ENCODE data around the gene COX4I1.
"Not testable (repeated sequence)": the region's sequence is repeated elsewhere in the genome, so short reads cannot be mapped to it uniquely, and the experiment has no call there.

The COX4I1 gene

DNA sequence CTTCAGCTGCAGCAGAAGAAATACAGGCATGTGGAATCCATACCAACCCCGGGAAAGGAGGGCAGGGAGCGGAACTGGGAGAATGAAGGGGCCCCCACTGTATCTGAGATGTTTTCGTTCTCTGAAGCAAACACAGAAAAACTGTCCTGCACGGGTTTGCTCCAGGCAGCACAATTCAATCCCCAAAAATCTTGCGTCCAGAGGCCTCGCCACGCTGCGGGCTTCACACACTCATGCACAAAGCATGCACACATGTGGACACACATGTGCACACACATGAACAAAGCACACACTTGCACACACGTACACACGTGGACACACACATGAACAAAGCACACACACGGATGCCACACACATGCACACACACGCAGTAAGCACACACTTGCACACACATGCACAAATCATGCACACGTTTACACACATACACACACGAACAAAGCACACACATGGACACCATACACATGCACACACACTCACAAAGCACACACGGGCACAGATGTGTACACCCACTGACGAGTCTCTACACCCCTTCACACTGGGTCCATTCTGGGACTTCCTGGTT, 27.3 kb downstream of the COX4I1 start:
- no peak for DNase-seq

DNA sequence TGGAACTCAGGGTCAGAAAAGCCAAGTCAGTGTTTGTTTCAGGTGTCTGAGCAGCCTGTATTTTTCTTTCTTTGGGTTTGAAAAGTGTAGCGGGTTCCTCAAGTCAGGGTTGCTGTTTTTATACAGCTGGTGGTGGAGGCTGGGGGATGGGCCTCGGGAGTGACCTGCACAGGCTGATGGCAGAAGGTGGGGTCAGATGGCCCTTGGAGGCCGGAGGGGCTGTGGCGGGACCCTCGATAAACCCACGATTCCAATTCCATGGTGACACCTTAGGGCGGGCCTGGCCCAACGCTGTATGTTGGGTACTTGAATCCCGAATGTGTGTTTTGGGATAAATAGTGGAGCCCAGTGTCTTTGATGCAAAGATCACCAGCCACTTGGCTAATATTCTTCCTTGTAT, 28.7 kb downstream of the COX4I1 start:
- DNase-seq, result no peak

DNA sequence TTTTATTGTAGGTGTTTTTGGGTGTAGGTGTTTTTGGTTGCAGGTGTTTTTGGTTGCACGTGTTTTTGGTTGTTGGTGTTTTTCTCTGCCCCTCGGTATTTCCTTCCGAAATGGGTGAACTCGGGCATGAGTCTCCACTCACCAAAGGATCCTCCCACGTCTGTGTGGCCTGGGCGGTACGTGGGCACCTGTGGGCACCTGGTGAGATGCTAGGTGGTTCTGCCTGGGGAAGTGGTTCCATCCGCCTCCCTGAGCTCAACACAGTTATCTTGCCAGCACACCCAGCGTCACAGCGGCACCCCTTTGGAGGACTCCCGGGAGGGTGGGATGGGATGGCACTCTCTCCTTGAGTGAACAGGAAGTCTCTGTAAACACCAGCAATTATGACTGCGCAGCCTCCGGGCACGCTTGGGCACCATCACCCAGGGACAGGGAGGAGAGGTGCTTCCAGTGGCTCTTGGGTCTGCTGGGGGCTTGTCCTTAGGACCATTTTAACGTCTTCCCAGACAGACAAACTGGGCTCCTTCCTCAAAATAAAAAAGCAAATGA, 29.8 kb downstream of the COX4I1 start:
- no peak for DNase-seq

DNA sequence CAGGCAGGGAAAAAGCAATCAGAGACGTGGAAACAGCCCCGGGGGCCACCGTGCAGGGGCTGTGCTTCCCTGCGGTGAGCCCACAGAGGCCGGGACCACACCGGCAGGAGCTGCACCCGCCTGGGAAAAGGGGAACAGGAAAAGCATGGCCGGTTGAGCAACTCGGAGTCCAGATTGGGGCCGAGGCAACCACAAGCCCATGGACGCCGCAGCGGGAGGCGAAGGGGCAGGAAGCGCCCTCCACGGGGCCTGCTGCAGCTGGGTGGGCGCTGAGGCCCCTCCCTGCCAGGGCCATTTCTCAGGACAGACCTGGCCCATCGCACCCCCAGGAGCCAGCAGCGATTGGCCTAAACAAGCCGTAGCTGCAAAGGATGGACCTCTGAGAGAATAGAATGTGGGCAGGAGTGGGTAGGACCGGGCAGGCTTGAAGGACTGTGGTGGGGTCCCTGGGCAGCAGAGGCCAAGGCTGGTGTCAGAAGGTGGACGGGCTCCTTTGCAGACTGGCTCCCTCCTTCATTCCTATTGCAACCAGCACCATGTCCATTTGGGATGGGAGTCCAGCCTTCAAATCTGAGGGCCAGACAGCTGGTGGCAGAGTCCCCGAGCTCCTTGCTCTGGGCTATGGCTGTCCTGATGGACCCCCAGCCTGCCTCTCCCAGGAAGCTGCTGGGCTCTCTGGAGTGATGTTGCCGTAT, 30.4 kb downstream of the COX4I1 start:
- DNase-seq, result no peak

DNA sequence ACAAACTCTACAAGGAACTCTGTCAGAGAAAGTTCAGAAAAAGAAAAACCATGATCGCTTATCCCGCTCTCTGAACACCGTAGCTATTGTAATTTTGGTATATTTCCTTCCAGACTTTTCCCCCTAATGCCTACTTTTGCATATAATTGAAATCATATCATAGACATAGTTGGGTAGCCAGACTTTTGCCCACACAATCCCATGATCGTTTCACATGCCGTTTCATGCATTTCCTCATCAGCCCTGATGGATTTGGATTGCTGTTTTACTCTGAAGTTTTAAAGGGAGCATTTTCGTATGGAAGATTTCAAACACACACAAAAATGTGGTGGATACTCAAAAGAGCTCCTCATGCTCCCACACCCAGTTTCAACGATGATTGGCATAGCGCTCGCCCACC, 31.3 kb downstream of the COX4I1 start:
- no peak for DNase-seq

DNA sequence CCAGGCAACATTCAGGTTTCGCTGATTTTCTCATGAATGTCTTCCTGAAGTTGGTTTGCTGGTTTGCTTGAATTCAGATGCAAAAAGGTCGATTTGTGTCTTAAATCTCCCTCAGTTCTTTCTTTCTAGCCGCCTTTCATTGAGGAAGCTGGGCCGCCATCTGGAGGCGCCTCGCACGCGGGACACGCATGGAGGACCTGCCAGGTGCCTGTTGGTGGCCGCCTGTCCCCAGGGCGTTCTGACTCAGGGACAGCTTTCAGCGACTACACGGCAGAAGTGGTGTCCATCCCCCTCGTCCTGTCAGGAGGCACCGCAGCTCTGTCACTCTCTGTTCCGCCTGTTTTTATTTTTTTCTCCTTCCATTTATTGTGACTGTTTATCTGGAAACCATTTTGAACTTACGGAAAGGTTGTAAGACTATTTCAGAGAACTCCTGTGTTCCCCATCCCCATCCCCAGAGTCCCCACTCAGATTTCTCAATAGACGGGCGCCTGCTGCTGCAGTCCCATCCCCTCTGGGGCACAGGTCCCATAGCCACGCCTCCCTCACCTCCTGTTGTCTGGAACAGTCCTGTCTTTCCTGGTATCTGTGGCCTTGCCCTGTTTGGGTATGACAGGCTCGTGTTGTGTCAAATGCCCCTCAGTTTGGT, 33.2 kb downstream of the COX4I1 start:
- no peak for DNase-seq

DNA sequence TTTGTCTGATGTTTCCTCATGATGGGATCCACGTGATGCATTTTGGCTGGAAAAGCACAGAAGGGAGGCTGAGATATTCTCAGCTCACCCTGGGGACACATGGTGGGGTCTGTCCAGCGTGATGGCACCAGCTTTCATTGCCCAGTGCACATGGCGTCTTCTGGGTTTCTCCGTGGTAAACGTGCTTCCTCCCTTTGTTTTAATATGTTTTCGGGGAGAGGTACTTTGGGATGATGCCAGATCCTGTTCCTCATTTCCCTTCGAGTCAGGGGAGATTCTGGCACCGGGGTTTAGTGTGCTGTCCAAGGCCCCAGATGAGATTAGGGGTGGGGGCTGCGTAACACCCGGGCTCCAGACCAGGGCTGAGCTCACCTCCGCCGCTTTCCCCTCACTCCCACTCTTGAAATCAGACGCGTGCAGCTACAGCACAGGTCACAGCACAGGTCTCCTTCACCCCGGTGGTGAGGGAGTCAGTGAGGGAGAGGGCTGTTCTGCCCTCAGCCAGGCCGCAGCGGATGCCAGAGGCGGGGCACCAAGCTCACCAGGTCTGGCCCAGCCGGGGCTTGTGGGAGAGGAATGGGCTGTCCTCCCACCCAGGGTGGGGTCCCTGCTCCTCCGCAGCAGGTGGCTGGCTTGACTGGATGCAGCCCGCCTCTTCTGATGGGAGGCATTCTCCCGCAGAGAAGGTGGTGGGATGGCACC, 33.9 kb downstream of the COX4I1 start:
- DNase-seq, result no peak

DNA sequence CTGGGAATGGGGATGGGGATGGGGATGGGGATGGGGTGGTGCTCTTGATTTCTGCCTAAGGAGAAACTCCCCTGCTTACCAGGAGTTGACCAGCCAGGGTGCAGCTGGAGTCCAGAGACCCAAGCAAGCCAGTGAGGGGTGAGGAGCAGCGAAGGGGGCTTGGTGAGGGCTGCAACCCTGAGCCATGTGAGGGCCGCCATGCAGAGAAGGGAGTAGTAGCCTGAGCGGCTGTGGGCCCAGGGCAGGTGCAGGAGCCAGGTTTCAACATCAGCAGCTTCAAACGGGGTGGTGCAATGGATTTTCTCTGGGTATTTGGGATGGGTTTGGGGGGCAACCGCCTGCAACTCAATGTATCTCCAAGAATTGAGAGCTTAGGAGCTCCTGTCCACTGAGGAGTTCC, 35.2 kb downstream of the COX4I1 start:
- no peak for DNase-seq

DNA sequence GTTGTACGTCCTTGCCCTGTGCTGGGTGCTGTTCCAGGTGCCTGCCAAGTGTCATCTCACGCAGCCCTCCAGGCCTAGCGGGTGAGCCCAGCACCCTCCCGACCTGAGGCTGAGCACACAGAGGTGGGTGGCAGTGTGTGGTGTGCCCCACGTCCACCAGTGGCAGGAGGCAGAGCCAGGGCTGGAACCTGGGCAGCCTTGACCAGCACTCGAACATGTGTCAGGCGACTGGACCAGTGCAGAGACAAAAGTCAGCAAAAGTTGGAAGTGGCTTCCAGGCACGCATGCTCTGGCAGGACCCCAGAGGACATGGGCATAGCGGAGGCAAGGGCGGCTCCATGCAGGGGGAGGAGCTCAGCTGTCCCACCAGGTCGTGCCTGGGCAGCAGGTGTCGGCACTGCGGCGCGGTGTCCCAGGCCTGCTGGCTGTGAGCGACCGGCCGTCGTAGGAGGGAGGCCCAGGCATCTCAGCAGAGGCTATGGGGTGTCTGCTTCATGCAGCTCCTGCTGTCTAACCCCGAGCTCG, 35.8 kb downstream of the COX4I1 start:
- DNase-seq, result no peak

DNA sequence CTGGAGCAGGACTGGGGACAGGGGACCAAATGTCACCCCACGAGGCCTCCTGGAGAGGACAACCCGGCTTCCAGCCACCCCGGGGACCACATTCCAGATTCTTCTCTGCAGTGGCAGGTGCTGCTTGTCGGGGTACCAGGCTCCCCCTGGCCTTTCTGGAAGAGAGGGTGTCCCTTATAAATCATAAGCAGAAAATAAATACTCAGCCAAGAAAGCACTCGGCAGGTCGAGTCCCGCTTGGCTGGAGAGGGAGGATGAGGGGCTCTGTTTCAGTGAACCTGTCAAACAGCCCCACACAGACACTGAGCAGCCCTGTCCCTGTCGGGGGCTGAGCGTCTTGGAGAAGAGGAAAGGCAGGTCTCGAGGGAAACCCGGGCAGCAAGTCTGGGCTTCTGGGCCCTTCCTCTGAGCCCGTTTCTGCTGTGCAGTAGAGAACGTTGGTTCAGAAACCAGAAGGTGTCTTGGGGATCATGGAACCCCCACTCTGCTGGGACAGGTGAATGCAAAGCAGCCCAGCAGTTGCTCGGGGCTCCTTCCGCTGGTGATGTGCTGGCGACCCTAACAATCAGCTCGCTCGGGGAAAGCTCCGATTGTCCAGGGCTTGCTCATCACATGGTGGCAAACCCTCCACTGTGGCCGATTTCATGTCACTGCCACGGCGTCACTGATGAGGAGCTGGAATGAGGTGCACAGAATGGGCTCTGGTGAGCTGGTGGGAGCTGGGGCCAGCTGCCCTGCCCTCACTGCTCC, 36.6 kb downstream of the COX4I1 start:
- DNase-seq, result no peak

DNA sequence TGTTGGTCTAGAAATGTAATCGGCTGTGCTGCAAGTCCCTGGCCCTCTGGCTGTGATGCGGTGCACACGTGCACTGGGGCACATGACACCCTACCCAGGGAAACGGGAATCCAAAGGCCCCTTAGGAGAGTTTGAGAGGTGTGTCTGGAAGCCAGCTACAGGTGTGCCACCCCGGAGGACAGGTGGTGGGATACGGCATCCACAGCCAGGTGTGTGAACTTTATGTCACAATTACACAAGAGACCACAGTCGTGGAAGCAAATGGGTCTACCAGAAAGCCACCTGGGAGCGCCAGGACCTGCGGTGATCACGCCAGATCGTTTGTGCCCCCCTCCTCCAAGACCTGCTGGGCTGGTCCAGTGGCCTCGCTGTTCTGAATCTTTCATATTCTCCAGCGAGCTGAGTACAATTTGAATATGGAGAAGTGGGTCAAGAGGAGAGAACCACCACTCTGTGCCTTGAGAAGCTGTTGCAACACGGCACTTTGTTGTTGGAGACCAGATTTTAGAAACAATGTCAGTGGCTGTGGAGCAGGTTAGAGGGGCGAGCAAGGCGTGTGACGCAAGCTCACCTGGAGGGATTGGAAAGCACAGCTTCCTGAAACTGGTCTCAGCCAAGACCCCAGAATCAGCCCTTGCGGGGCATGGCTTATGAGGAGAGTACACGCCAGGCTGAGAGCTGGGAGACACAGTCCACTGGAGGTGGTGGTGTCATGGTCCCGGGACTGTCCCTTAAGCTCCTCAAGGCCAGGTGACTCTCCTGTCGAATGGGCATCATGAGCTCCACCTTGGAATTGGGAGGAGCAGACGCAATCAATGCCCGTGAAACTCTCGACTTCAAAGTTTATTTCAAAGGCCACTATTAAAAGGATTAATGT, 37.4 kb downstream of the COX4I1 start:
- DNase-seq, result no peak

DNA sequence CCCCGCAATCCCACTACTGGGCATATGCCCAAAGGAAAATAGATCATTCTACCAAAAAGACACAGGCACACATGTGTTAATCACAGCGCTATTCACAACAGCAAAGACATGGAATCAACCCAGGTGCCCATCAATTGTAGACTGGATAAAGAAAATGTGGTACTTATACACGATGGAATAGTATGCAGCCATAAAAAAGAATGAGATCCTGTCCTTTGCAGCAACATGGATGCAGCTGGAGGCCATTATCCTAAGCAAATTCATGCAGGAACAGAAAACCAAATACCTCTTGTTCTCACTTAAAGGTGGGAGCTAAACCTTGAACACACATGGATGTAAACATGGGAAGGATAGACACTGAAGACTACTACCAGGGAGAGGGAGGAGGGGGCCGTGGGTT, 38.2 kb downstream of the COX4I1 start:
- DNase-seq, result not testable (repeated sequence)

DNA sequence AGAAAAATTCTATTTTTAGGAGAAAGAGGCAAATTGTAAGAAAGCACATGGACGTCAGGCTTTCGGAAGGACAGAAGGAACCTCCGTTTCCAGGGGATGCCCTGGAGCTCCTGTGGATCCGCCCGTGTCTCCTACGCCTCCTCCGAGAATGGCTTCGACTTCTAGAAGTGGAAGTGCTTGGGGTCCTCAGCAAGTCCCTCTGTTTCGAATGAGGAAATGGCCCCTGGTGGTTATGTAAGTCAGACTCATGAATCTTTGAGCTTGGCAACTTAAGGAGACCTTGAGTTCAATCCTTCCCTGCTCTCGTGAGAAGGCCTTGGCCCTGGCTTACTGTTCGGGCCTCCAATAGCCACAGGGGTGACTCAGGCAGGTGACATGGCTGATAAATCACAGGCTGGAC, 38.9 kb downstream of the COX4I1 start:
- DNase-seq, result no peak

DNA sequence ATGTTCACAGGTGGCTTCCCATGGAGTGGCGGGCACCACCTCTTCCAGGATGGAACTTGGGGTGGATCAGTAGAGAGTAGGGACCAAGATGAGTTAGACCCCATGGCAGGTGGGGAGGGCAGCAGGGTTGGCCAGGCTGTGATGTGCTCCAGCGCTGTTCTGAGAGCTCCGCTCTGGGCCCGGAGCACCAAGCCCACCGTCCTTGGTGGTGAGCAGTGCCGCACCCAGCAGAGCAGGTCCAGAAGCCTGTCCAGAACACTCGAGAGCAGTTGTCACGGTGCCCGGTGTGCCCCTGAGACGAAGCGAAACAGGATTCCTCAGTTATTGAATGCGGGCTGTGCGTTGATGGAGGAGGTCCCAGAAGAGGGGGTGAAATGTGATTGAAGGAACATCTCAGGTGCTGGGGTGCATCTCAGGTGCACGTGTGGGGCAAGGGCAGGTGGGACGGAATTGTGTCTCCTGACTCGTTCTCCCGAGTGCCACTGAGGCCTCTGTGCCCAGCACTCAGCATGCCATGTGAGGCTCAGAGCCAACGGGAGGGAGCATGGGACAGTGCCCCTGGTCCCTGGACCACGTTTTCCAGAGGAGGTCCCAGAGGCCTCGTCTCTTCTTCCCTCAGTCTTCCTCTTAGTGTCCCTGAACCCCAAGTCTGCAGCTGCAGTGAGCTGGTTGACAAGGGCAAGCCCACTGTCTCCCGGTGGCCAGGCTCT, 39.5 kb downstream of the COX4I1 start:
- DNase-seq, result no peak

DNA sequence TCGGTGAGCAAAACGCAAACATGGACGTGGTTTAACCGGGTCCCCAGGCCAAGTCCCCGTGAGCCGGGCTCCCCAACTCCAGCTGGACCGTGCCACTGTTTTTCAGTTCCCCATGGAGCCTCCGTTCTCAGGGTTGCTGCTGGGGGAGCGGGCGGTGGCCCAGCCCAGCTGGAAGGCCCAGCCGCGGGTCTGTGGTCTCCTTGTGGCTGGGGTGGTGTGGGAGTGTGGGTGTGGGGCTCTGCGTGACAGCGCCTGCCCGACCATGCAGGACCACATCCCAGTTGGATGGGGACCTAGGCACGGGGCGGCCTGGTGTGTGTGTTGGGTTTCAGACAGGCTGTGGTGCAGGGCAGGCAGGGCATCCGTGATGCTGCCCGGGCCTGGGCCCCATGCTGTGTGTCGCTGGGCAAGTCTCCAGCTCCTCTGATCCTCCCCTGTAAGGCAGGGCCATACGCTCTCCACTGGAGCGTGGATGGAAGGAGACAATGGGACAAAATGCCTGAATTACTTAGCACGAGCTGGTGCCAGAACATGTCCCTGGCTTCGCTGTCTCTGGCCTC, 40.3 kb downstream of the COX4I1 start:
- no peak for DNase-seq

DNA sequence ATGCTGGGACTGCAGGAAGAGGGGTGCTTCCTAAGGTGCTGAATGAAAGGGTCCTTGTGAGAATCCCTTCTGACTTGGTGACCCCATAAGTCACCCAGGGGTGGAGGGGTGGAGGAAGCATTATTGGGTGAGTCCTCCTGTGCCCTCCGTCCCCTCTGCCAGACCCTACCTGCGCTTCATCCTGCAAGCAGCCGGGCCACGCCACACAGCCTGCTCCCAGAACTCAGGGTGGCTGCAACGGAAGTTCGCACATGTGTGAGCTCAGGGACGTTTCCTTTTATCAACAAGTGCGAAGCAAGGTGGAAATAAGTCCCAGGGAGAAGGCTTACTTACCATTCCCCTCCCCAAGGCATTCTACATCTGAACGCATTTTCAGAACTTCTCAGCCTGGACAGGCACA, 40.9 kb downstream of the COX4I1 start:
- no peak for DNase-seq

DNA sequence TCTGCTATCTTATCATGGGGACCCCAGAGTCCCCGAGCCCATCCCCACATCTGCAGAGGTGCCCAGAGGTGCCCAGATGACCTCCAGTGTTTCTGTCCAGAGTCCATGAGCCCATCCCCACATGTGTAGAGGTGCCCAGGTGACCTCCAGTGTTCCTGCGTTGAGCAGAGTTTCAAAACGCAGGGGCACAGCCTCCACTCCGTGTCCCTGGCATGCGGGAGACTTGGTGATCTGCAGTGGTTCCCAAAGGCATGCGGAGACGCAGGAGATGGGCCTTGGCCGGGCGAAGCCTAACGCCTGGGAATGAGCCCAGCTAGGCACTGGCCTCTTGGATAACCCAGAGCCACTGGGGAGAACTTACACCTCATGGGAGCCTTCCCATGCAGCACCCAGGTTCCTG, 41.3 kb downstream of the COX4I1 start:
- DNase-seq, result no peak

DNA sequence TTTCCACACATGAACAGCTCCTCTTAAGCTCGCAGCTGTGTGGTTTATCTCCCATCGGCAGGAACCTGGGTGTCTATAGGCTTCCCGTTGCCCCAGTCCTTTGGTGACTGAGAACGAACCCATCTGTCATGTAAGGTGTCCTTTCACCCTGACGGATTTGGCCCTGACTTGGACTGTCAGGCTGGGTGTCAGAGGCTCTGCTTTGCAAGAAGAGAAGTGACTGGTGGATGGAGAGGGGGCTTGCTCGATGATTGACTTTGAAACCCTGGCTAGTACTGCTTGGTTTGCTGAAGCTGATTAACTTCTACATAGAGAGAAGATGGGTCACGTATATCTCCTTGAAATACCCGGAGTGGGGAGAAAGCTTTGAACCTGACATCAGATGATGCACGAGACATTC, 42.9 kb downstream of the COX4I1 start:
- DNase-seq, result no peak

DNA sequence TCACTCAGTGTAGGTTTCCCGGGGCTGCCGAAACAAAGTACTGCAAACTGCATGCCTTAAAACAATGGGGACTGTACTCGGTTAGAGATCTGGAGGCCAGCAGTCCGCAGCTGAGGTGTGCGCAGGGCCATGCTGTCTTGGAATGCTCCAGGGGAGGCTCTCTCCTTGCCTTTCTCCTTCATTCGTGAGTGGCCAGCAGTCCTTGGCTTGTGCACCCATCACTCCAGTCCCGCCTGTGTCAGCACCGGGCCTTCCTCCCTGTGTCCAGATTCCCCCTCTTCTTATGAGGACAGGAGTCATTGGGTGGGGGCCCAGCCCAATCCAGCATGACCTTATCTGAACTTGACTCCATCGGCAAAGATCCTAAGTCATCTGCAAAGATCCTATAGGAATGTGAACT, 43.4 kb downstream of the COX4I1 start:
- no peak for DNase-seq

DNA sequence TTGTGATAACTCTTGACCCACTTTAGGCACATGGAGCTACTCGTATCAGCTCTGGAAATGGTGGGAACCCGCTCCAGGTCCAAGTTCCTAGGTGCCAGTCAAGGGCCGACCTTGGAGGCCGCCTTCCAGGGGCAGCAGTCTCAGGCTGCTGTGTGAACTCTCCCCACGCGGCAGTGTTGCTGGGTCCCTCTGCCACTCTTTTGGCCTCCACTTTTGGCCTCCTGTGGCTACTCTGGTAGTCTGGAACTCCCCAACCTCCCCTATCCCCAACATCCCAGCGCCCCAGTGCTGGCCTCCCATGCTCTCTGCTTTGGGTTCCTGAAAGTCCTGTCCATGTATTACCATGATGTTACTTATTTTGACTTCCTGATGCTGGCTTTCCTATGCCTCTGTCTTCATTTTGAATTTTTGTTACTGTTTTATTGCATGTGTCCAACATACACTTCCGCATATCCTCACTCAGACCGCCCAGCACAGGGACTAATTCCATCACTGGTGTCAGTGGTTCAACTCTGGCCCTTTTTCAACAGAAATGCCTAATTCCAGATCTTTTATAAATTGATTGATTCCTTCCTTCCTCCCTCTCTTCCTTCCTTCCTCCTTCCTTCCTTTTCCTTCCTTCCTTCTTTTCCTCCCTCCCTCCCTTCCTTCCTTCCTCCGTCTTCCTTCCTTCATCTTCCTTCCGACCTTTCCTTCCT, 44.1 kb downstream of the COX4I1 start:
- DNase-seq, result no peak

All from NCI-H774 (cell line).